Measurements from ENCODE around the gene CCDC71. TPM values are rescaled to one million over a fixed set of nuclear protein-coding genes. Genes with fewer than 3 reads are reported as not detected.

Gene CCDC71
- total and polyA plus RNA-seq, 7 donors = 12.6 to 26.8 (median 20.0) TPM

GRCh38 chr3:49166752-49167556 lies 823 bp upstream of the CCDC71 start:
- peak overlapping the region; percentile 95 for H3K27ac ChIP-seq
- peaks cover 18% of the 10 kb centered on the region for H3K4me1 ChIP-seq
- TF ChIP-seq, protein P1, sequence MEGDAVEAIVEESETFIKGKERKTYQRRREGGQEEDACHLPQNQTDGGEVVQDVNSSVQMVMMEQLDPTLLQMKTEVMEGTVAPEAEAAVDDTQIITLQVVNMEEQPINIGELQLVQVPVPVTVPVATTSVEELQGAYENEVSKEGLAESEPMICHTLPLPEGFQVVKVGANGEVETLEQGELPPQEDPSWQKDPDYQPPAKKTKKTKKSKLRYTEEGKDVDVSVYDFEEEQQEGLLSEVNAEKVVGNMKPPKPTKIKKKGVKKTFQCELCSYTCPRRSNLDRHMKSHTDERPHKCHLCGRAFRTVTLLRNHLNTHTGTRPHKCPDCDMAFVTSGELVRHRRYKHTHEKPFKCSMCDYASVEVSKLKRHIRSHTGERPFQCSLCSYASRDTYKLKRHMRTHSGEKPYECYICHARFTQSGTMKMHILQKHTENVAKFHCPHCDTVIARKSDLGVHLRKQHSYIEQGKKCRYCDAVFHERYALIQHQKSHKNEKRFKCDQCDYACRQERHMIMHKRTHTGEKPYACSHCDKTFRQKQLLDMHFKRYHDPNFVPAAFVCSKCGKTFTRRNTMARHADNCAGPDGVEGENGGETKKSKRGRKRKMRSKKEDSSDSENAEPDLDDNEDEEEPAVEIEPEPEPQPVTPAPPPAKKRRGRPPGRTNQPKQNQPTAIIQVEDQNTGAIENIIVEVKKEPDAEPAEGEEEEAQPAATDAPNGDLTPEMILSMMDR (IDR thresholded peaks at IDR 0.05) = no peak
- intact Hi-C loops (cut with DNase I) = loop anchor here in 1 of 2 donors (5.0 kb wide), 1 partner anchor 45 kb away; the partner anchor contains the start of gene USP19
- DNase-seq = no peak
- peaks cover 4 to 16% of the 10 kb centered on the region in 2 donors for H3K36me3 ChIP-seq (ENCODE audit: insufficient read depth in 1 of 2, low read depth in 1 of 2)
- 80 to 89% (median 86%) methylated on average over 6 of the region's 6 CpGs for WGBS, 3 donors
- no peaks in the 10 kb centered on the region for H3K9me3 ChIP-seq
- peak overlapping the region; percentile 98 for H3K4me3 ChIP-seq
- no peak for ATAC-seq
- no peaks in the 10 kb centered on the region for H3K27me3 ChIP-seq (ENCODE audit: insufficient read depth in 3 of 3, low read length in 2 of 3)

GRCh38 chr3:49164983-49165720 lies 979 bp downstream of the CCDC71 start:
- H3K9me3 ChIP-seq = no peaks in the 10 kb centered on the region
- 17 to 27% (median 22%) methylated on average over 6 of the region's 6 CpGs for WGBS, 3 donors
- DNase-seq = no peak
- H3K27me3 ChIP-seq (ENCODE audit: insufficient read depth in 3 of 3, low read length in 2 of 3) = no peaks in the 10 kb centered on the region
- no peak for ATAC-seq
- intact Hi-C loops (cut with DNase I) = loop anchor here in 1 of 2 donors (5.0 kb wide), 1 partner anchor 43 kb away; the partner anchor contains the start of gene USP19
- peaks cover 16% of the 10 kb centered on the region for H3K4me1 ChIP-seq
- peaks cover 5 to 16% of the 10 kb centered on the region in 2 donors for H3K36me3 ChIP-seq (ENCODE audit: insufficient read depth in 1 of 2, low read depth in 1 of 2)
- H3K4me3 ChIP-seq = peak overlapping the region; percentile 98
- peak overlapping the region; percentile 95 for H3K27ac ChIP-seq
- TF ChIP-seq, protein P1 (IDR thresholded peaks at IDR 0.05) = no peak

DNA sequence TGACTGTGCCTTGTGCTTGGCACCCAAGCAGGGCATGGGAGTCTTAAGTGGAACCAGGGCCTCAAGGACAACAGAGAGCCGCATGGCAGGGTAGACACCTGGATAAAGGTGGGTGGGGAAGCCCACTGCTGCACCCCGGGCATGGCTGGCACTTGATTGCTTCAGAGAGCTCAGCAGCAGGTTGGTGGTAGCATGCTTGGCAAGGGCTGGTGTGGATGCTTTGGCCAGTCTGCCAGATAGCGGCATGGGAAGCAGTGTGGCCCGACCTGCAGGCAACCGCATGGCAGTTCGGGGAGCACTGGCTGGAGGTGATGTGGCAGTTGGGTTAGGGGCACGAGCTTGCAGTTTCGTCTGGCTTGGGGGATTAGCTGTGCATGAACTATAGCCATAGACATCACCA lies 2.5 kb downstream of the CCDC71 start:
- TF ChIP-seq, protein P1 (IDR thresholded peaks at IDR 0.05) = no peak
- no peaks in the 10 kb centered on the region for H3K27me3 ChIP-seq (ENCODE audit: insufficient read depth in 3 of 3, low read length in 2 of 3)

GRCh38 chr3:49162751-49163419 lies 3.2 kb downstream of the CCDC71 start:
- ATAC-seq = no peak
- no peak for DNase-seq
- Histone ChIP-seq H3K9me3 (no peaks in the 10 kb centered on the region), H3K27me3 (ENCODE audit: insufficient read depth in 3 of 3, low read length in 2 of 3) (no peaks in the 10 kb centered on the region), H3K4me1 (peaks cover 16% of the 10 kb centered on the region), H3K4me3 (no peak overlapping the region), H3K27ac (no peak overlapping the region), H3K36me3 (ENCODE audit: insufficient read depth in 1 of 2, low read depth in 1 of 2) (peaks cover 5 to 16% of the 10 kb centered on the region in 2 donors)
- intact Hi-C loops (cut with DNase I) = no loop called here
- TF ChIP-seq, protein P1 (IDR thresholded peaks at IDR 0.05) = no peak
- 73 to 84% (median 73%) methylated on average over 21 of the region's 21 CpGs for WGBS, 3 donors

More for the DNA sequence above, 2.5 kb downstream of the CCDC71 start:
- Histone ChIP-seq H3K9me3 (no peaks in the 10 kb centered on the region), H3K4me1 (peaks cover 16% of the 10 kb centered on the region), H3K4me3 (no peak overlapping the region), H3K27ac (no peak overlapping the region), H3K36me3 (ENCODE audit: insufficient read depth in 1 of 2, low read depth in 1 of 2) (peaks cover 5 to 16% of the 10 kb centered on the region in 2 donors)
- ATAC-seq = no peak
- 82 to 87% (median 83%) methylated on average over 8 of the region's 8 CpGs for WGBS, 3 donors
- intact Hi-C loops (cut with DNase I) = no loop called here
- DNase-seq = no peak

Measured in psoas muscle (tissue), 8 donors.